ENCODE data around the gene CEBPA.

Gene CEBPA

GRCh38 chr19:33287438-33287837, 14.9 kb downstream of the CEBPA start:
- no peak for DNase-seq (ENCODE audit: low spot score)

GRCh38 chr19:33286899-33287298, 15.4 kb downstream of the CEBPA start:
- no peak for DNase-seq (ENCODE audit: low spot score)

GRCh38 chr19:33285441-33285927, 16.9 kb downstream of the CEBPA start:
- DNase-seq (ENCODE audit: low spot score) = no peak

- no peak for DNase-seq (ENCODE audit: low spot score)
These were observed 17.6 kb downstream of the CEBPA start for GRCh38 chr19:33284756-33285155.

- DNase-seq (ENCODE audit: low spot score) = no peak
These were observed 18.1 kb downstream of the CEBPA start for GRCh38 chr19:33284146-33284643.

GRCh38 chr19:33283589-33283988, 18.7 kb downstream of the CEBPA start:
- DNase-seq (ENCODE audit: low spot score) = no peak

- no peak for DNase-seq (ENCODE audit: low spot score)
These were observed 20.2 kb downstream of the CEBPA start for GRCh38 chr19:33282036-33282671.

GRCh38 chr19:33281296-33281926, 20.9 kb downstream of the CEBPA start:
- no peak for DNase-seq (ENCODE audit: low spot score)

GRCh38 chr19:33280351-33280921, 21.9 kb downstream of the CEBPA start:
- DNase-seq (ENCODE audit: low spot score) = no peak

- DNase-seq (ENCODE audit: low spot score) = no peak
These were observed 22.6 kb downstream of the CEBPA start for GRCh38 chr19:33279430-33280350.

- DNase-seq (ENCODE audit: low spot score) = no peak
These were observed 23.7 kb downstream of the CEBPA start for GRCh38 chr19:33278403-33279269.

- DNase-seq (ENCODE audit: low spot score) = no peak
These were observed 24.3 kb downstream of the CEBPA start for GRCh38 chr19:33278023-33278402.

GRCh38 chr19:33277434-33277833, 24.9 kb downstream of the CEBPA start:
- DNase-seq (ENCODE audit: low spot score) = no peak

- no peak for DNase-seq (ENCODE audit: low spot score)
These were observed 26.3 kb downstream of the CEBPA start for GRCh38 chr19:33275933-33276619.

GRCh38 chr19:33275559-33275932, 26.8 kb downstream of the CEBPA start:
- no peak for DNase-seq (ENCODE audit: low spot score)

GRCh38 chr19:33274663-33275558, 27.4 kb downstream of the CEBPA start:
- no peak for DNase-seq (ENCODE audit: low spot score)

GRCh38 chr19:33273881-33274662, 28.3 kb downstream of the CEBPA start:
- DNase-seq (ENCODE audit: low spot score) = peak; percentile 85

- DNase-seq (ENCODE audit: low spot score) = no peak
These were observed 29.1 kb downstream of the CEBPA start for GRCh38 chr19:33273065-33273736.

All from AG20443 (cell line).